HG03432 (cell line): ENCODE data around the gene ABCA1.
"Not testable (repeated sequence)": the region's sequence is repeated elsewhere in the genome, so short reads cannot be mapped to it uniquely, and the experiment has no call there.

ENCODE experiments used
- ATAC-seq: cut with Tn5 transposase; IDR thresholded peaks from one replicate; pipeline ENCODE4 v1.9.1; 2021; ENCODE audit warnings: mild to moderate bottlenecking, moderate library complexity; ENCODE audit not compliant: unreplicated experiment

Gene ABCA1

DNA sequence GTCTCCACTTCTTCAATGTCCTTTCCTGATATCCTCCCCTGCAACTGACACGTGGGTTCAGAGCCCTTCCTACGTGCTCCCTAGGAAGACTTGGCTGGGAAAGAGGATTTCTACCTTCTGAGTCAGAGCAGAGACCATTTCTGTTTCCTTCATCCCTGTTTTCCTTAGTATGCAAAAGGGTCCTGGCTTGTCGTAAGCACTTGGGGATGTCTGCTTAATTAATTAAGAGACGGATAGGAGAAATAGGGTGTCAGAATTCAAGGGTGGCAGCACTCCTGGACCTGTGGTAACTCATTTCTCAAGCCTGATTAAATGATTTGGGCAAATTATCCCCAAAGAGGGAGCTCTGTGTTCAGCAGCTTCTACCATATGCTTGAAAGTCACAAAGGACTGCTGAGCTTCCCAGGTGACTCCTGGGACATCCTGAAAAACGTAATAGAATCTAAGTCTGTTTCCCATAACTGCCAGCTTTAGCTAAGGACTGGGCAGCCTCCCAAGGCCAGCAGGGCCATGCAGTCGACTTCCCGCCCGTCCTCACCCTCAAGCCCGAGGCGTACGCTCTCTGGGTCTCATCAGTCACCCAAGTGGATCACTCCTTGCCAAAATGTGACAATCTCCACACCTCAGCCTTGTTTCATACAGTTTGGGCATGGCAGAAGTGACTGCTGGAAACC is 20.5 kb downstream of the ABCA1 start:
- no peak for ATAC-seq

DNA sequence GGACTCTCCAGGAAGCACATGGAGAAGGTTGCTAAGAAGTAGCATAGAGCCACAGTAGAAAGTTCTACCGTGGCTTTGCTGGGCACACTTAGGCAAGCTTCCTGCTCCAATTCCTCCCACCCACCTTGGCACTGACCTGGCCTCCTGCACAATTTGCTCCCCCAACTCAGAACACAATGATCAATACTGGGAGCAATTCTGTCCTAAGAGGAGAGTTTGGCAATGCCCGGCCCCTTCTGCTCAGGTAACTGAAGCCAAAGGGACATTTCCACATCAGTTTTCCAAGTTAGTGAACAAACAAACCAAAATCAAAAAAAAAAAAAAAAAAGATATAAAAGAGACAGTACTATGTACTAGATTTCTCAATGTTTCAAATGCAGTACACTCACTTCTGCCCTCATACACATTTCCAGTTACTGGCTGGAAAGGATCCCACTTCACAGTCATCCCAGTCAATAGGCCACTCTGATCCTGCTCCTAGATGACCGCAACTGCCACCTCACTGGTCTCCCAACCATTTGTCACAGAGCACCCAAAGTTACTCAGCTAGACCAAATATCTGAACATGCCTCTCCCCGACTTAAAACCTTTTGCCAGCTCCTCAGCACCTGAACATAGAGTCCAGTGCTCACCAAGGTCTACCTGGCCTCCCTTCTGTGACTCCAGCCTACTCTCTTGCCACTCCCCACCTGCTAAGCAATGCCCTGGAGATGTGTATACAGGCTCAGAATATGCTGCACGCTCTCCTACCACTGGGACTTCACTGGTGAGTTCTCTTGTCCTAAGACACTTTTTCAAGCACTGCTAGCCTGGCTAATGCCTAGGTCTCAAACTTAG is 21.3 kb downstream of the ABCA1 start:
- ATAC-seq = no peak

DNA sequence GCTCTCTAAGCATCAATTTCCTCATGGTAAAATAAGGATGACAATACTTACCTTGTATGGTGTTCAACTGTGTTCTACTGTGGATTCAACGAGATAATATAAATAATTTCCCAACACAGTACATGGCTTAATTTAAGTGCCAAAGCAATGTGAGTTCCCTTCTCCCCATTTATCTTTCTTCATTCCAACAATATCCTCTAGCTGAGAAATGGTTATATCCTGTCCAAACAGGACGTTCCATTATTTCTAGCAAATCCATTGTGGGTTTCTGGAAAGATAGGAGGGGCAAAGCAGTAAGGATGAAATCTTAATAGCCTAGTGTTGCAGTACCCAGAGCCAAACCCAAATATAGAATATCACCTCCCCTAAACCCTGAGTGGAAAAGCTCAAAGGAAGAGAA is 22.0 kb downstream of the ABCA1 start:
- no peak for ATAC-seq

DNA sequence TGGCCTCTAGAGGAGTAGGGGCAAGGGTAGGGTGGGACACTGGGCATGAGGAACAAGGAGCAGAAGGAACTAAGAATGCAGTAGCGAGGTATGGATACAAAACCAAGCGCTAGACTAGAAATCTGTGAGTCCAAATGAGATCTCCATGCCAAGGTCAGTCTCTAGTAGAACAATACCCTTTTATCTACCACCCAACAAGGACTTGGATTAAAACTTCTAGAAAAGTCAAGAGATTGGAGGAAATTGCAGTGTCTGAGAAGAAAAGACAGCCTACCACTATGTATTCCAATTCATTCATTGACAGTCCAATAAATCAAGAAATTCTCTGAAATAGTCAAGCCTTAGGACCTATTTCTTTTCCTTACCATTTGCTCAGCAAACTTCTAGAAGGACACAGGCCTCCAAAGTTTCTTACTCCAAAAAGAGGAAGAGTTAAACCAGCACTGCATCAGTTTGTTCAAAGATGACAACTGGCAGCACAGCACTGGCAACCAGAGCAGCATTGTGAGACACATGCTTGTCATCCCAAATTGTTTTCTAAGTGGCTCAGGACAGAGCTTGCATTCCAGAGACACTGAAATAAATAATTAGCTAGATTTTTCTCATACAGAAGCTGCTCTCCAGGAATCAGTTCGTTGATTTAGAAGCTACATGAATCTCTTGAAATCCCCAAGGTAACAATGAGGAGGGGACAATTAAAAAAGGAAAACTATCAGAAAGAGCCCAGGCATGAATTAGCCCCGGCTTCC is 22.6 kb downstream of the ABCA1 start:
- ATAC-seq = no peak

DNA sequence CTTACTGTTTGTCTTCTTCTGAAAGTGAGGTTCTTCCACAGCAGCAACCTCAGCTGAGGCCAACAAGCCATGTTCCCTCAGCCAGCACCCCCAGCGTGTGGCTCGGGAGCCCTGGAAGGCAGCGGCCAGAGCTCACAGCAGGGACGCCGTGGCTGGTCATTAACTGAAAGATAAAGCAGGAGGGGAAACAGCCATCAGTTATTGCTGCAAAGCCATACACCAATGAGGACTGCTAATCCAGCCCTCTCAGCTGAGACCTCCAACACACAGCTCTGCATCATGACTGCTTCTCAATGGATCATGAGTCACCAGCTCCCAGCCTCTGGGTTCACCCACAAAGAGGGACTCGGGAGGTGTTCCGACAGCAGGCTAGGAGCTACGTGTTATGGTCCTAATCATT is 24.3 kb downstream of the ABCA1 start:
- no peak for ATAC-seq

DNA sequence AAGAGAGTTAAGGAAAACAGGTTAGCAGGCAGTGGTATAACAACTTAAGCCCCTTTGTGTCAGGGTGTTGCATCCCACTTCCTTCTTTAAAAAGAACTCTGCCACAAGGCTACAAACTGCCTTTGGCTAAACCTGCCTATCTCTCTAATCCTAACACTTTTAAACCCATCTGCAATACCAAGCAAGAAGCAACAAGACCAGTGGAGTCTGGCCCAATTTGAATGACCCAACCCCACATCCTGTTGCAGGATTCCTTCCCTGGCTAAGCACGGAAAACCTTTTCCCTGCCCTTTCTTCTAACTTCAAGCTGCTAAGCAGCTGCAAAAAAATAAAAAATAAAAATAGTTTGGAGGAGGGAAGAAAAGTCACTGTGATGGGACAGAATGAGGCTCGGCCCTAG is 27.1 kb downstream of the ABCA1 start:
- ATAC-seq = no peak

DNA sequence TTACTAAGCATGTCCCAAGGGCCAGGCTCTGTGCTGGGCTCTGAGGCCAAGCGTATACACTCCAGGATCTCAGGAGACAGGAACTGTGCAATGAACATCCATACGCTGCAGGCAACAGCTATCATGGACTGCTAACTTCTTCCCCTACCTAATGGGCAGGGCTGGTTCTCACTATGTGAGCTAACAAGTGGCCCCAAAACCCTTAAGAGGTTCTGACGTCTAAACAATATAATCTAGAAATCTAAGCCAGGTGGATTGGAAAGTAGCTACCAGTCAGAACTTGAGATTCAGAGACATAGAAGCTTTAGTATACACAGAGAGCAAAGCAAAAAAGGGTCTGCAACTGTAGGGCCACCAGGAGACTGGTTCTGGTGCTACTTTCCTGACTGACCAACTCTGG is 27.6 kb downstream of the ABCA1 start:
- ATAC-seq = no peak

DNA sequence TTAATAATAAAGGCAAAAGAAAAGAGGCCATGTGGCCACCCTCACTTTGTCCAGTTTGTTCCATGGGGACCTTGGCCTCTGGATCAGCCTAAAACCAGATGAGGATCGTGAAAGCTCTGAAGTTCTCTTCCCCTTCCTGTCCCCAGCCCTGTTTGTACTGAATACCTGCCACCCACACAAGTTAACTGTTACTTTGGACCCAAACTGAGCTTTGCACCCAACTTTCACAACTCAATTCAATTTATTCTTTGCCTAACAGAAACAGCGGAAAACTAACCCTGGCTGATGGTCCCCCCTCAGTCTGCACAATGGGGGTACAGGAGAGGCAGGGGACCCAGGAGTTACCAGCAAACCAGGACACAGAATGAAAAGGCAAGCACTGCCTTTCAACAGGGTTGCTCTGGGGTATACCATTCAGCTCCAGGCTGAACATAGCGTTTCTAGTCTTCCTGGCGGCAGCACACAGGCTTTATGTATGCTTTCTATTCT is 28.2 kb downstream of the ABCA1 start:
- no peak for ATAC-seq

DNA sequence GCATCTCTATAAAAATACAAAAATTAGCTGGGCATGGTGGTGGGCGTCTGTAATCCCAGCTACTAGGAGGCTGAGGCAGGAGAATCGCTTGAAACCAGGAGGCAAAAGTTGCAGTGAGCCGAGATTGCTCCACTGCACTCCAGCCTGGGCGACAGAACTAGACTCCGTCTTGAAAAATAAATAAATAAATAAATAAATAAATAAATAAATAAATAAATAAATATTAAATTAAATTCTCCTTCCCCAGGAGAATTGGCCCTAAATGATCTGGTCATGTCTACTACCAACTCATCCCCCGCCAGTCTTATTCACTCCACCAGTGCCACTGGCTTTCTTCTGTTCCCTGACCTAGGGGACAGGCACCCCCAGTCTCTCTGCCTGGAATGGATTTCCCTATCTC is 29.6 kb downstream of the ABCA1 start:
- ATAC-seq = not testable (repeated sequence)

DNA sequence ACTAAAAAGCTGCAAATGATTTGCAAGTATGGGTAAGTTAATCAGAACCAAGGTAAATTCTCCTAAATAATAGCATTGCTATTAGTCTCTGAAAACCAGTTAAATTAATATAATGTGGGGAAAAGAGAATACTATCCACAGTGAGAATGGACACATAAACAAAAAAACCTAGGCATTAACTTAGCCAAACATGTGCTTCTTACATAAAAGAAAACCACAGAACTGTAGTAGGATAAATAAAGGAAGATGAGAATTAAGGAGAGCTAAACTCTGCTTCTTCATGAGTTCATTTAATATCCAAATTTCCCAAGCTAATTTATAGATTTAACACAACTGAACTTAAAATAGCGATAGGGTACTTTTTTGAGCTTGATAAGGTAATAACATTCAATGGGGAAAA is 31.8 kb downstream of the ABCA1 start:
- no peak for ATAC-seq

DNA sequence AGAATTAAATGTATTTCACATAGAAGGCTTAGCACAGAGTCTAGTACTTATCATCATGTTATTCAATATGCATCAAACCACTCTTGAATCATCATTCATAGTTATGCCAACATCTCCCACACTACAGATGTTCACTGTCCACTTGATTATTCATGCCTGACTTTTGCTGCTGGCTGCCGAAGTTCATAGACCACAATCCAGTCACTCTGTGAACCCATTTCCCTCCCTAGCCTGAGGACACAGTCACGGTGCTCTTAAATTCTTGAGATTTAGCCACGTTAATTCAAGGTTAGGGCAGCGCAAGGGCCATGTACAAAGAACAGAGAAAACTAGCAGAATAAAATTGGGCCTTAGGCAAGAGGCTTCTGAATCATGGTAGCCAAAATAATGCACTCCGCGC is 32.4 kb downstream of the ABCA1 start:
- no peak for ATAC-seq

DNA sequence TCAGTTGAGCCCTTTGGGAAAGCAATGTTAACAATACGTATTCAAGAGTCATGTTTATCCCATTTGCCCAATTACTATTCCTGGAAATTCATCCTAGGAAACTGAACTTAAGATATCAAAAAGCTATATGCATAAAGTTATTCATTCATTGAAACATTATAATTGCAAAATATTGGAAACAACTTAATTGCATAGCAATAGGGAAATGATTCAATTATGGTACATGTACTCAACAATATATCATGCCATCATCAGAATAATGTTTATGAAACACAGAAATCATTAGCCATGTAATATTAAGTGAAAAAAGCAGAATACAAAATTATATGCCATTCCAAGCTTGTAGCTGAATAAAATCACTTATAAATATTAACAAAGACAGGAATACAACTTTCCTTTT is 35.3 kb downstream of the ABCA1 start:
- no peak for ATAC-seq

DNA sequence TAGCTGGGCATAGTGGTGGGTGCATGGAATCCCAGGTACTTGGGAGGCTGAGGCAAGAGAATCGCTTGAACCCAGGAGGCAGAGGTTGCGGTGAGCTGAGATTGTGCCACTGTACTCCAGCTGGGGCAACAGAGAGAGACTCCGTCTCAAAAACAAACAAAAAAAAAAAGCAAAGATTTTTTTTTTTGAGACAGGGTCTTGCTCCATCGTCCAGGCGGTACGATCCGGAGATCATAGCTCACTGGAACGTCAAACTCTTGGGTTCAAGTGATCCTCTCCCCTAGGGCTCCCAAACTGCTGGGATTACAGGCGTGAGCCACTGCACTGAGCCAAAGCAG is 37.6 kb downstream of the ABCA1 start:
- ATAC-seq = no peak

DNA sequence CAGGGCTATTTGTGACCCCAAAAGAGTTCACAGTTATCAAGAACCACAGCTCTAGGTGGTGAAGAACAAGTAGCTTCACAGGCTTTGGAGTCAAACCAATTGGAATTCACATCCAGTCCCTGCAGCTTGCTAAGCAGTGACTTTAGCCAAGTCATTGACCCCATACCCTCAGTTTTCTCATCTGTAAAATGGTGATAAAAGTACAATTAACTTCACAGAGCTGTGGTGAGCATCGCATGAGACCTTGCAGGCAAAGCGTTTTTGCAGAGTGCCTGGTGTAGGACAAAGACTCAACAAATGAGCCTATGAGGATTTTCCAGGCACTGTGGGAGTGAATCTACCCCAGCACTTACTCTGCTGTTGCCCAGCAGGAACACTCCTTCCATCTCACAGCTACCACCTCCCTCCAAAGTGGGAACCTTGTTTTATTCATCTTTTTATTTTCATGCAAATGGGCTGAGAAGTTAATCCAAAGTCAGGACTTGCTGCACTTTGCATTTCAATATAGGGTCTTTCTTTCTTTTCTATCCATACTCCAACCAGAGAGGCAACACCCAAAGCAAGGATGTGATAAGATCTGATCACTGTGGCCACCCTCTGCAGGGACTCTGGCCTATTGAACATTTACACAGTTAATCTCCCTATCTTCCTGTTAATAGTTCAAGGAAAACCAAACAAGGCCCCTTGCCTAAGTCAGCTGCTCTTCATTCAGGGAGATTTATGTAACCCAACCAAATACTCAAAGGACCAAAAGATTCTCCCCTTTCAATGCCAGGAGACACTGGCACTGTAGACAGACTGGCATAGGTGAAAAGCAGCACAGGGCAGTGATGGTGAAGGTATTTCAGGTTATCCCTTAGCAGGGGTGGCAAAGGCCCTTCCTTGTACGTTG is 41.9 kb downstream of the ABCA1 start:
- no peak for ATAC-seq

DNA sequence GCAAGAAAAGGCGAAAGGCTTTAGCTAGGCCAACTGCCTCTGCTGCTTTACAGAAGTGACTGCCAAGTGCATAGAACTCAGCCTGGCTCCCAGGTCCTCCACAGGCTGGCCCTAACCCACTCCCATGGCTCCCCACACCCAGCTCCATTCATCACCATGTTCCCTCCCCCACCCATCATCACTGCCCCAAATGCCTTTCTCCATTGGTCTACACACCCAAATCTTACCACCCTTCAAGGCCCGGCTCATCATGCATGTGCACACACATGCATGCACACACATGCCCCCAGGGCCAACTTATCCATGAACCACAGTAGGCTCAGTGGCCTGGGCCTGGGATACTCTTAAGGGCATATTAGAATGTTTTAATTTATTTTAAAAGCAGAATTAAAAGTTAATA is 44.8 kb downstream of the ABCA1 start:
- ATAC-seq = no peak

DNA sequence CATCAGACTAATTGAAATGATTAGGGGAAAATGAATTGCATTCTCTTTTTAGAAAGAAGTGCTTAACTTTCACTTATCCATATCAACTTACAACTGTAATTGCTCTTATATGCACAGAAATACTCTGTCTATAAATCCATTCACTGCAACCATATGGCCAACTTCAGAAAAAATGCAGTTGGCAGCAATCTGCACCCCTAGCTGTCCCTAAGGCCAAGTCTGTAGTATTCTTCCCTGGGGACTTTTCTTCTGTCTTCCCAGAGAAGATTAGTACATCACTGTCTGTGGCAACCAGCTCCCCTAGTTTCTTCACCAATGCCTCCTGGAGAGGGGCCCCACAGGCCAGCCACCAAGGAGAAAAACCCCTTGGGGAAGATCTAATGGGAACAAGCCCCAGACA is 45.4 kb downstream of the ABCA1 start:
- ATAC-seq = no peak

DNA sequence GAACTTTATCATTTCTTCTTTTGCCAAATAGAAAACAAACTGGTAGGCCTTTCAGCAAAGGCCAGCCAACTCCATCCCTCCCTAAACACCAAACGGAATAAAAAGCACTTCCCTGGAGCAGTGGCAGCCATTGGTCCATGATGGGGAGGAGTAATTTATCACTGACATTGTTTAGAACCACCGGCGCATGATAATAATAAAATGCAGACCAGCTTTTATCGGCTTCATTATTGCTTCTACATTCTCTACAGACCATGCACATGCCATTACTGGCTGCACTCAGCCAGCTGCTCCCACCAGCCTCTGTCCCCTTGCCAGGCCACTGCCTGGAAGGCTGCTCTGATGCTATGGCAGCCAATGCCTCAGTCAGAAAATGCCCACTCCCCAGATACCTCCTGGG is 45.9 kb downstream of the ABCA1 start:
- ATAC-seq = no peak

DNA sequence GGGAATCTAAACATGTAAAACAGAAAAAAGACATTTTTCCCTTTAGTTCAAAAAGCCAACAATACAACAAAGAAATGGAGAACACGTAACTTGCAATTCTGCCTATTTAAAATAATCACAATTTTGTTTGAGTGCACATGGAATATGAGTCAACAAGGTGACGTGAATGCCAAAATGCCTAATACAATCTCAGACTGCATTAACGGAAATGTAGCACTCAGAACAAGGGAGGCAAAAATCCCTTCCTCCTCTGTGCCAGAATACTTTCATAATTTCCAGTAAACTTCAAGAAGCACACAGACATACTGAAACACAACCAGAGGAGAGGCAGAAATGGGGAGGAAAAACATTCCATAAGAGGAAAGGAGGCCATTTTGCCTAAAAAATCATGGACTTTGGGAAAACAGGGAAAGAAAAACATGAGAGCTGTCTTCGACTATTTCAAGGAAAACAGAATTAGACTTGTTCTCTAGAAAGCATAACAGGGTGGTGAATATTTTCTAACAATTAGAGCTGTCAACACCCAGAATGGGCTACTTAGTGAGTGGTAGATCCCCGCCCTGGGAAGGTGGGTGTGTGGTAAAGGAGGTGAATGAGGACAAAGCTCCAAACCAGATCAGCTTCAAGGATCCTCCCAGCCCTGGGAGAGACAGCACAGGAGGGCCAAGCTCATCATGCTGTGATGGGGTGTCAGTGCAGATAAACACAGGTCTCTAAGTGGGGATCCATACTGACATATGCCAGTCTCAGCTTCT is 48.2 kb downstream of the ABCA1 start:
- ATAC-seq = no peak

DNA sequence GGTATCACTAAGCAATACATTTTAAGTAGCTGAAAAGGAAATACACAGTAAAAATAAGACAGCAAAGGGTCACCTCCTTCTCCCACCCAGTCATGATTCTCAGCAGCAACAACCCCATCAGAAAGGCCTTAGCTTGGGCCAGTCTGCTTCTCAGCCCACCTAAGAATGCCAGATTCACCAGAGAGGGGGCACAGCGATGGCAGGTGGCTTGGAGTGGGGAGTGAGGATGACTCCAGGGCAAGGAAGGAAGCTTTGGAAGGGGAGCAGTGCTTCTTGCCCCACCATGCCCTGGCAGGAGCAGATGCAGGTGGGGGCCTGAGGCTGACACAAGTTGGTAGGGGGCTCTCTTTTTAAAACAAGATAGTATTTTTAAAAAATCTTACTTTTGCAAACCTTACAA is 51.4 kb downstream of the ABCA1 start:
- ATAC-seq = no peak

DNA sequence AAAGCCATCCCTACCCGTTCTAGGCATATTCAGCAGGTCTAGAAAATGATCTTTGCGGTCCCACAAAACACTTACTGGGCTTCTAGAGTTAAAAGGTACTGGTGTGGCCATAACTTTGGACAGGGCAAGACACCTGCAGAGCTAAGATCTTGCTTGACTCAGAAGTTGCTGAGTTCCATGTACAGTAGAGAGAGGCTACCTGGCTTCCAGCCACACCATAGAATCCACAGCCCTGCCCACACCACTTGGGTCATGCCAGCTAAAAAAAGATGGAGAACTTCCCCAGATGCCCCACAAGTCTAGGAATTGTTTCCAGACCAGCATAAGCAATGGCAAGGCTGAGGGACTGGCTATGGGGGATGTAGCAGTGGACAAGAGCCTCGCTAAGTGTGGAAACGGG is 52.1 kb downstream of the ABCA1 start:
- ATAC-seq = no peak
